ENCODE results near the gene NFIX.

NFIX gene

GRCh38 chr19:13022859-13023636 lies 27.8 kb downstream of the NFIX start:
- Histone ChIP-seq H3K27me3 (ENCODE audit: control insufficient read depth, insufficient read depth, low read length, poor library complexity, severe bottlenecking) (peaks cover 100% of the 10 kb centered on the region), H3K4me1 (ENCODE audit: control insufficient read depth, insufficient read depth, low read length) (peaks cover 18% of the 10 kb centered on the region), H3K36me3 (ENCODE audit: control insufficient read depth, insufficient read depth, low read length) (no peaks in the 10 kb centered on the region), H3K27ac (ENCODE audit: insufficient read depth, low read depth, low read length, poor library complexity, severe bottlenecking) (no peak overlapping the region), H3K4me3 (ENCODE audit: insufficient read depth, low read depth, low read length) (no peak overlapping the region), H3K9me3 (ENCODE audit: control insufficient read depth, low read length) (no peaks in the 10 kb centered on the region)
- WGBS, 2 experiments, result 1% methylated on average over 30 of the region's 30 CpGs

- Histone ChIP-seq H3K36me3 (ENCODE audit: control insufficient read depth, insufficient read depth, low read length) (no peaks in the 10 kb centered on the region), H3K27me3 (ENCODE audit: control insufficient read depth, insufficient read depth, low read length, poor library complexity, severe bottlenecking) (peaks cover 100% of the 10 kb centered on the region), H3K4me1 (ENCODE audit: control insufficient read depth, insufficient read depth, low read length) (peaks cover 18% of the 10 kb centered on the region), H3K4me3 (ENCODE audit: insufficient read depth, low read depth, low read length) (no peak overlapping the region), H3K9me3 (ENCODE audit: control insufficient read depth, low read length) (no peaks in the 10 kb centered on the region), H3K27ac (ENCODE audit: insufficient read depth, low read depth, low read length, poor library complexity, severe bottlenecking) (no peak overlapping the region)
- 0% methylated on average over 2 to 4 of the region's 8 CpGs for WGBS, 2 experiments
Measured at GRCh38 chr19:13023656-13024055, 28.4 kb downstream of the NFIX start.

GRCh38 chr19:13024126-13024950 lies 29.1 kb downstream of the NFIX start:
- WGBS, 2 experiments, result 4% methylated on average over 36 to 37 of the region's 37 CpGs
- no peak overlapping the region for H3K27ac ChIP-seq (ENCODE audit: insufficient read depth, low read depth, low read length, poor library complexity, severe bottlenecking)
- peaks cover 18% of the 10 kb centered on the region for H3K4me1 ChIP-seq (ENCODE audit: control insufficient read depth, insufficient read depth, low read length)
- H3K36me3 ChIP-seq (ENCODE audit: control insufficient read depth, insufficient read depth, low read length), result no peaks in the 10 kb centered on the region
- peaks cover 100% of the 10 kb centered on the region for H3K27me3 ChIP-seq (ENCODE audit: control insufficient read depth, insufficient read depth, low read length, poor library complexity, severe bottlenecking)
- no peak overlapping the region for H3K4me3 ChIP-seq (ENCODE audit: insufficient read depth, low read depth, low read length)
- no peaks in the 10 kb centered on the region for H3K9me3 ChIP-seq (ENCODE audit: control insufficient read depth, low read length)

- Histone ChIP-seq H3K36me3 (ENCODE audit: control insufficient read depth, insufficient read depth, low read length) (no peaks in the 10 kb centered on the region), H3K27ac (ENCODE audit: insufficient read depth, low read depth, low read length, poor library complexity, severe bottlenecking) (no peak overlapping the region), H3K4me3 (ENCODE audit: insufficient read depth, low read depth, low read length) (no peak overlapping the region), H3K4me1 (ENCODE audit: control insufficient read depth, insufficient read depth, low read length) (peaks cover 14% of the 10 kb centered on the region), H3K27me3 (ENCODE audit: control insufficient read depth, insufficient read depth, low read length, poor library complexity, severe bottlenecking) (peaks cover 100% of the 10 kb centered on the region), H3K9me3 (ENCODE audit: control insufficient read depth, low read length) (no peaks in the 10 kb centered on the region)
- WGBS, 2 experiments, result 4 to 5% methylated on average over 48 of the region's 48 CpGs
Measured at GRCh38 chr19:13024951-13025697, 29.8 kb downstream of the NFIX start.

- H3K4me3 ChIP-seq (ENCODE audit: insufficient read depth, low read depth, low read length), result no peak overlapping the region
- no peaks in the 10 kb centered on the region for H3K36me3 ChIP-seq (ENCODE audit: control insufficient read depth, insufficient read depth, low read length)
- peaks cover 100% of the 10 kb centered on the region for H3K27me3 ChIP-seq (ENCODE audit: control insufficient read depth, insufficient read depth, low read length, poor library complexity, severe bottlenecking)
- no peak overlapping the region for H3K27ac ChIP-seq (ENCODE audit: insufficient read depth, low read depth, low read length, poor library complexity, severe bottlenecking)
- H3K4me1 ChIP-seq (ENCODE audit: control insufficient read depth, insufficient read depth, low read length), result peaks cover 9% of the 10 kb centered on the region
- 47 to 59% methylated on average over 7 of the region's 7 CpGs for WGBS, 2 experiments
- no peaks in the 10 kb centered on the region for H3K9me3 ChIP-seq (ENCODE audit: control insufficient read depth, low read length)
Measured at GRCh38 chr19:13025819-13026456, 30.7 kb downstream of the NFIX start.

GRCh38 chr19:13026462-13027370 lies 31.4 kb downstream of the NFIX start:
- Histone ChIP-seq H3K36me3 (ENCODE audit: control insufficient read depth, insufficient read depth, low read length) (no peaks in the 10 kb centered on the region), H3K27ac (ENCODE audit: insufficient read depth, low read depth, low read length, poor library complexity, severe bottlenecking) (no peak overlapping the region), H3K4me3 (ENCODE audit: insufficient read depth, low read depth, low read length) (no peak overlapping the region), H3K27me3 (ENCODE audit: control insufficient read depth, insufficient read depth, low read length, poor library complexity, severe bottlenecking) (peaks cover 100% of the 10 kb centered on the region), H3K4me1 (ENCODE audit: control insufficient read depth, insufficient read depth, low read length) (peaks cover 14% of the 10 kb centered on the region), H3K9me3 (ENCODE audit: control insufficient read depth, low read length) (no peaks in the 10 kb centered on the region)
- whole genome bisulfite sequencing, 2 experiments, result 43 to 47% methylated on average over 14 of the region's 14 CpGs

GRCh38 chr19:13027557-13027956 lies 32.3 kb downstream of the NFIX start:
- Histone ChIP-seq H3K27me3 (ENCODE audit: control insufficient read depth, insufficient read depth, low read length, poor library complexity, severe bottlenecking) (peaks cover 100% of the 10 kb centered on the region), H3K36me3 (ENCODE audit: control insufficient read depth, insufficient read depth, low read length) (no peaks in the 10 kb centered on the region), H3K4me3 (ENCODE audit: insufficient read depth, low read depth, low read length) (no peak overlapping the region), H3K27ac (ENCODE audit: insufficient read depth, low read depth, low read length, poor library complexity, severe bottlenecking) (no peak overlapping the region), H3K4me1 (ENCODE audit: control insufficient read depth, insufficient read depth, low read length) (peaks cover 22% of the 10 kb centered on the region), H3K9me3 (ENCODE audit: control insufficient read depth, low read length) (no peaks in the 10 kb centered on the region)
- 63 to 71% methylated on average over 6 of the region's 6 CpGs for WGBS, 2 experiments

- Histone ChIP-seq H3K36me3 (ENCODE audit: control insufficient read depth, insufficient read depth, low read length) (no peaks in the 10 kb centered on the region), H3K27me3 (ENCODE audit: control insufficient read depth, insufficient read depth, low read length, poor library complexity, severe bottlenecking) (peaks cover 100% of the 10 kb centered on the region), H3K4me3 (ENCODE audit: insufficient read depth, low read depth, low read length) (no peak overlapping the region), H3K27ac (ENCODE audit: insufficient read depth, low read depth, low read length, poor library complexity, severe bottlenecking) (no peak overlapping the region), H3K4me1 (ENCODE audit: control insufficient read depth, insufficient read depth, low read length) (peaks cover 19% of the 10 kb centered on the region), H3K9me3 (ENCODE audit: control insufficient read depth, low read length) (no peaks in the 10 kb centered on the region)
- WGBS, 2 experiments, result 69 to 73% methylated on average over 3 of the region's 3 CpGs
Measured at GRCh38 chr19:13028027-13028426, 32.8 kb downstream of the NFIX start.

- H3K4me3 ChIP-seq (ENCODE audit: insufficient read depth, low read depth, low read length), result no peak overlapping the region
- no peak overlapping the region for H3K27ac ChIP-seq (ENCODE audit: insufficient read depth, low read depth, low read length, poor library complexity, severe bottlenecking)
- H3K36me3 ChIP-seq (ENCODE audit: control insufficient read depth, insufficient read depth, low read length), result no peaks in the 10 kb centered on the region
- 61 to 68% methylated on average over 8 to 9 of the region's 9 CpGs for WGBS, 2 experiments
- H3K9me3 ChIP-seq (ENCODE audit: control insufficient read depth, low read length), result no peaks in the 10 kb centered on the region
- H3K27me3 ChIP-seq (ENCODE audit: control insufficient read depth, insufficient read depth, low read length, poor library complexity, severe bottlenecking), result peaks cover 100% of the 10 kb centered on the region
- peaks cover 14% of the 10 kb centered on the region for H3K4me1 ChIP-seq (ENCODE audit: control insufficient read depth, insufficient read depth, low read length)
Measured at GRCh38 chr19:13029301-13029880, 34.1 kb downstream of the NFIX start.
